Fibroblast of lung (primary cell): ENCODE measurements around the gene CRABP2. TPM values are rescaled to one million over a fixed set of nuclear protein-coding genes. Genes with fewer than 3 reads are reported as not detected.
A peak's percentile ranks its signal among the peaks of the same experiment; 100 is the strongest.

ENCODE experiments used
- DNase-seq, 2 donors: peaks; one replicate each; pipeline versions ENCODE4 v3.0.0 to v3.0.0-alpha.2; 2010; ENCODE audit warnings: low read depth in 2 of 2
- H2AFZ ChIP-seq: 2 replicates; pipeline ENCODE4 v1.5.1; 2012; ENCODE audit warnings: low read length, control low read depth, inconsistent platforms
- H3K27ac ChIP-seq: 2 replicates; pipeline ENCODE4 v1.5.1; 2011; ENCODE audit warnings: low read length, control low read depth; ENCODE audit not compliant: insufficient read depth
- H3K27me3 ChIP-seq: 2 replicates; pipeline ENCODE4 v1.5.1; 2011; ENCODE audit warnings: mild to moderate bottlenecking, low read length; ENCODE audit not compliant: control insufficient read depth, insufficient read depth
- H3K36me3 ChIP-seq: 2 replicates; pipeline ENCODE4 v1.5.1; 2011; ENCODE audit warnings: low read length; ENCODE audit not compliant: control insufficient read depth, insufficient read depth
- H3K4me1 ChIP-seq: 2 replicates; pipeline ENCODE4 v1.5.1; 2011; ENCODE audit warnings: low read length; ENCODE audit not compliant: control insufficient read depth, insufficient read depth; ENCODE audit errors: extremely low read depth
- H3K4me2 ChIP-seq: 2 replicates; pipeline ENCODE4 v1.5.1; 2011; ENCODE audit warnings: low read length, control low read depth; ENCODE audit not compliant: insufficient read depth; ENCODE audit errors: extremely low read depth
- H3K4me3 ChIP-seq, 4 experiments: fragments of 200-600 bp in 1 of 4; sonication (generic) in 1 of 4; replicated peaks in 1 of 4; 2 replicates each; pipeline ENCODE4 v1.5.1; 2011 to 2016; ENCODE audit warnings: low read length in 4 of 4, low read depth in 3 of 4, mild to moderate bottlenecking in 3 of 4, control low read depth in 2 of 4, inconsistent platforms in 1 of 4, mixed read lengths in 1 of 4; ENCODE audit not compliant: insufficient read depth in 1 of 4; ENCODE audit errors: control extremely low read depth in 1 of 4
- H3K79me2 ChIP-seq: 2 replicates; pipeline ENCODE4 v1.5.1; 2012; ENCODE audit warnings: mild to moderate bottlenecking, low read length, inconsistent platforms; ENCODE audit not compliant: control insufficient read depth, insufficient read depth
- H3K9ac ChIP-seq: 2 replicates; pipeline ENCODE4 v1.5.1; 2011; ENCODE audit warnings: mild to moderate bottlenecking, low read length, control low read depth; ENCODE audit not compliant: insufficient read depth
- H3K9me3 ChIP-seq: 2 replicates; pipeline ENCODE4 v1.5.1; 2012; ENCODE audit warnings: low read depth, low read length; ENCODE audit not compliant: control insufficient read depth, insufficient read depth
- H4K20me1 ChIP-seq: 2 replicates; pipeline ENCODE4 v1.5.1; 2011; ENCODE audit warnings: low read length; ENCODE audit not compliant: control insufficient read depth, insufficient read depth; ENCODE audit errors: extremely low read depth
- EZH2 ChIP-seq: IDR thresholded peaks from 2 replicates; pipeline ENCODE4 v1.5.1; 2012; ENCODE audit warnings: low read length, control low read depth, mild to moderate bottlenecking; ENCODE audit errors: missing control alignments
- polyA plus RNA-seq, 2 donors: library from polyadenylated mRNA; depleted of rRNA in 1 of 2; stranded (reverse) in 1 of 2; unstranded in 1 of 2; fragments of >200 nt; gene quantifications; 2 replicates each; pipeline ENCODE4 v1.2.1, GENCODE V29; 2011 to 2012; ENCODE audit warnings: missing spikeins in 1 of 2
- total RNA-seq: library from RNA; depleted of rRNA; stranded (reverse); fragments of >200 nt; gene quantifications from 2 replicates; pipeline ENCODE4 v1.2.1, GENCODE V29; 2014
- TF ChIP-seq, protein P1 (sequence below), 2 donors: IDR thresholded peaks in 1 of 2; conservative IDR thresholded peaks in 1 of 2; 1 replicate in 1 of 2; 2 replicates in 1 of 2; pipeline ENCODE4 v1.5.1; 2011 to 2012; ENCODE audit warnings: low read length in 2 of 2, control low read depth in 1 of 2, inconsistent platforms in 1 of 2, low read depth in 1 of 2, mild to moderate bottlenecking in 1 of 2

Gene CRABP2
- total and polyA plus RNA-seq, 2 donors (not counting 1 experiment from before 2014, with no cell fraction given), result 48.9 to 70.4 TPM

- Histone ChIP-seq H3K36me3 (peaks cover 6% of the 10 kb centered on the region), H4K20me1 (no peaks in the 10 kb centered on the region), H3K4me3 (peak overlapping the region in 3 of 4 experiments; percentile 30 to 70 (median 55)), H3K9ac (no peak overlapping the region), H2AFZ (peak overlapping the region; percentile 66), H3K27me3 (no peaks in the 10 kb centered on the region), H3K4me2 (peak overlapping the region; percentile 69), H3K4me1 (peaks cover 21% of the 10 kb centered on the region), H3K9me3 (no peaks in the 10 kb centered on the region), H3K27ac (peak overlapping the region; percentile 22), H3K79me2 (peaks cover 38% of the 10 kb centered on the region)
- peak; percentile 80 to 92 for DNase-seq
- TF ChIP-seq, protein P1, sequence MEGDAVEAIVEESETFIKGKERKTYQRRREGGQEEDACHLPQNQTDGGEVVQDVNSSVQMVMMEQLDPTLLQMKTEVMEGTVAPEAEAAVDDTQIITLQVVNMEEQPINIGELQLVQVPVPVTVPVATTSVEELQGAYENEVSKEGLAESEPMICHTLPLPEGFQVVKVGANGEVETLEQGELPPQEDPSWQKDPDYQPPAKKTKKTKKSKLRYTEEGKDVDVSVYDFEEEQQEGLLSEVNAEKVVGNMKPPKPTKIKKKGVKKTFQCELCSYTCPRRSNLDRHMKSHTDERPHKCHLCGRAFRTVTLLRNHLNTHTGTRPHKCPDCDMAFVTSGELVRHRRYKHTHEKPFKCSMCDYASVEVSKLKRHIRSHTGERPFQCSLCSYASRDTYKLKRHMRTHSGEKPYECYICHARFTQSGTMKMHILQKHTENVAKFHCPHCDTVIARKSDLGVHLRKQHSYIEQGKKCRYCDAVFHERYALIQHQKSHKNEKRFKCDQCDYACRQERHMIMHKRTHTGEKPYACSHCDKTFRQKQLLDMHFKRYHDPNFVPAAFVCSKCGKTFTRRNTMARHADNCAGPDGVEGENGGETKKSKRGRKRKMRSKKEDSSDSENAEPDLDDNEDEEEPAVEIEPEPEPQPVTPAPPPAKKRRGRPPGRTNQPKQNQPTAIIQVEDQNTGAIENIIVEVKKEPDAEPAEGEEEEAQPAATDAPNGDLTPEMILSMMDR (conservative IDR thresholded peaks at IDR 0.05 in 1 of 2, IDR thresholded peaks at IDR 0.05 in 1 of 2; ENCODE audit: low read depth in 1 of 2, low read length in 2 of 2), result peak; percentile 93 to 94
- TF ChIP-seq EZH2, result no peak
Observed at GRCh38 chr1:156677616-156678596, 27.5 kb downstream of the CRABP2 start.

DNA sequence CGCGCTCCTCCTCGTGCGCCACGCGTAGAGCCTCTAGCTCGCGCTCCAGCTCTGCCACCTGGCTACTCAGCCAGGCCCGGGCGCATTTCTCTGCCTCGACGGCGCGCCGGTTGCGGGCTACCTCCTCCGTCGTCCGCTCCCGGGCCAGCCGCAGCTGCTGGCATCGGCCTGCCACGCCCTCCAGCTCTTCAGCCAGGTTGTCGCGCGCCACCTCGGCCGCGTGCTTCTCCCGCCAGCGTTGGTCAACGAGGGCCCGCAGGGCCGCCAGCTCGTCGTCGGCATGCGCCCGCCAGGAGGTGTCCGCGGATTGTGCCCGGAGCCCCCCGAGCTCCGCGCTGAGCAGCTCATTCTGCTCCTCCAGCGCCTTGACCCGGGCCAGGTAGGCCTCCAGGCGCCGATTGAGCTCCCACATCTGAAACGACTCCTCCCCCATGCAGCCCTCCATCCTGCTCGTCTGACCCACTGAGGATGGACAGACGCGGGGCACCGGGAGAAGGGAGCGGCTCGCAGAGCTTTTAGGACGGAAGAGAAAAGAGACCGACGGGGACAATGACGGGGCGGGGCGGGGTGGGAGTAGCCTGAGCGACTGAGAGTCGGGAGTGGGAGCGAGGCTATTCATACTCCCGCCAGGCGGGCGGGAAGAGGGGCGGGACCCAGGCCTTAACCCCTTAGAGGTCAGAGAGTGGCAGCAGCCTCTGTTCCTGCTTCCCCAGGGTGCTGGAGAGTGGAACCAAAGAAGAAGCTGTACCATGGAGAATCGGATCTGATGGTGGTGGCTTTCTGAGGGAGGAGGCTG, 28.4 kb downstream of the CRABP2 start, which contains the start of gene NES:
Gene NES, minus strand, starts transcription at position 588 of the 796 bp plus-strand sequence. Its CDS starts 143 bp downstream, at position 445.
- Histone ChIP-seq H3K9me3 (no peaks in the 10 kb centered on the region), H3K27ac (peak within 1 kb of the TSS; percentile 58), H3K9ac (peak within 1 kb of the TSS; percentile 64), H3K4me3 (peak within 1 kb of the TSS; percentile 61 to 74 (median 71)), H3K27me3 (no peaks in the 10 kb centered on the region), H2AFZ (peak within 1 kb of the TSS; percentile 66), H3K4me1 (peaks cover 21% of the 10 kb centered on the region), H3K36me3 (peaks cover 9% of the 10 kb centered on the region), H4K20me1 (no peaks in the 10 kb centered on the region), H3K79me2 (peaks cover 38% of the 10 kb centered on the region), H3K4me2 (peak within 1 kb of the TSS; percentile 85)
- DNase-seq, result peak; percentile 58 to 60
- TF ChIP-seq, protein P1 (conservative IDR thresholded peaks at IDR 0.05 in 1 of 2, IDR thresholded peaks at IDR 0.05 in 1 of 2; ENCODE audit: low read depth in 1 of 2, low read length in 2 of 2), result no peak
- no peak for TF ChIP-seq EZH2
